ENCODE measurements around the gene PCDHGB1.
A peak's percentile ranks its signal among the peaks of the same experiment; 100 is the strongest.
"Not testable (repeated sequence)": the region's sequence is repeated elsewhere in the genome, so short reads cannot be mapped to it uniquely, and the experiment has no call there.

Gene PCDHGB1

DNA sequence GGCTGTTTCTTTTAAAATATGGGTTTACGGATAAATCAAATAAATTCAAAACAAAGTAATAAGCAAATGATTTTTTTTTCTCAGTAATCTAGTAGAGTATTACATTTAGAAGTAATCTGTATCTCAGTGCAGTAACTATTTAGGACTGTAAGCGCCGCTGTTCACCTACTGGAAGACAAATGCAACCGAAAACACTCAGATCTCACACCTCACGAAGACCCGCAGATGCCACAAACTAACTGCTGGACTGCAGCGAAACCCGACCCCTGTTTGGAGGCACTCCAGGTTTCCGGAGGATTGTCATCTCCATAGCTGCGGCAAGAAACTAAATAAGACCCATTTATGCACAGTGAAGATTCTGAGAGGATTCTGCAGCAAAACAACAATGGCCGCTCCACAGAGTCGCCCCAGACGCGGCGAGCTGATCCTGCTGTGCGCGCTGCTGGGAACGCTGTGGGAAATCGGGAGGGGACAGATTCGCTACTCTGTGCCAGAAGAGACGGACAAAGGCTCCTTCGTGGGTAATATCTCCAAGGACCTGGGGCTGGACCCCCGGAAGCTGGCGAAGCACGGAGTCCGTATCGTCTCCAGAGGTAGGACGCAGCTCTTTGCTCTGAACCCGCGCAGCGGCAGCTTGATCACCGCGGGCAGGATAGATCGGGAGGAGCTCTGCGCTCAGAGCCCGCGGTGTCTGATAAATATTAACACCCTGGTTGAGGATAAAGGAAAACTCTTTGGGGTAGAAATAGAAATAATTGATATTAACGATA, 42.7 kb downstream of the PCDHGB1 start, which contains the start of gene PCDHGA8:
PCDHGA8 (plus strand) TSS at position 205 of the 770 bp plus-strand sequence; CDS start at position 386, 181 bp downstream.
- peak; percentile 3 for TF ChIP-seq CTCF (IDR thresholded peaks at IDR 0.05; ENCODE audit: low read depth, low read length)
- no peak for DNase-seq (ENCODE audit: extremely low read depth, low read depth)

DNA sequence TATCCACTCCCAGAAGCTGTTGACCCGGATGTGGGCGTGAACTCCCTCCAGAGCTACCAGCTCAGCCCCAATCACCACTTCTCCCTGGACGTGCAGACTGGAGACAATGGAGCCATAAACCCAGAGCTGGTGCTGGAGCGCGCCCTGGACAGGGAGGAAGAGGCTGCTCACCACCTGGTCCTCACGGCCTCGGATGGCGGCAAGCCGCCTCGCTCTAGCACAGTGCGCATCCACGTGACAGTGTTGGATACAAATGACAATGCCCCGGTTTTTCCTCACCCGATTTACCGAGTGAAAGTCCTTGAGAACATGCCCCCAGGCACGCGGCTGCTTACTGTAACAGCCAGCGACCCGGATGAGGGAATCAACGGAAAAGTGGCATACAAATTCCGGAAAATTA, 43.4 kb downstream of the PCDHGB1 start:
- no peak for DNase-seq (ENCODE audit: extremely low read depth, low read depth)
- TF ChIP-seq CTCF (IDR thresholded peaks at IDR 0.05; ENCODE audit: low read depth, low read length): no peak

GRCh38 chr5:141394401-141395187, 44.7 kb downstream of the PCDHGB1 start:
- DNase-seq (ENCODE audit: extremely low read depth, low read depth): not testable (repeated sequence)

DNA sequence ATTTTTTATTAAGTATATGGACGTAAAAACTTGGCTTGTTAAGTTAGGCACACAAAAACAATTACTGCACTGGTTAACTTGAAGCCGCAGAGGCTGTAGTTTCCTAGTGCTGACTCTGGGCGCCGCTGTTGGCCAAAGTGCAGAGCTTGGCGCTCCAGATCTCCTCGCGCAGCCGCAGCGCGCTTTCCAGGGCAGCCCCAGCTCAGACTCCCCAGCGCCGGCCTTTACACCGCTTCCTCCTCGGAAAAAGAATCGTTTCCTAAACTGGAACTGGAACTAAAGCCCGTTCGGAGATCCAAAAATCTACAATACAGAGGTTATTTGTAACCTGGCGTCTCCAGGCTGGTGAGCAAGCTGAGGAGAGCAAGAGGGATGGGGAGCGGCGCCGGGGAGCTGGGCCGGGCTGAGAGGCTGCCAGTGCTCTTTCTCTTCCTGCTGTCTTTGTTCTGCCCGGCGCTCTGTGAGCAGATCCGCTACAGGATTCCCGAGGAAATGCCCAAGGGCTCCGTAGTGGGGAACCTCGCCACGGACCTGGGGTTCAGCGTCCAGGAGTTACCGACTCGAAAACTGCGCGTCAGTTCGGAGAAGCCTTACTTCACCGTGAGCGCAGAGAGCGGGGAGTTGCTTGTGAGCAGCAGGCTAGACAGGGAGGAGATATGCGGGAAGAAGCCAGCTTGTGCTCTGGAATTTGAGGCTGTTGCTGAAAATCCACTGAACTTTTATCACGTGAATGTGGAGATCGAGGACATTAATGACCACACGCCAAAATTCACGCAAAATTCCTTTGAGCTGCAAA, 48.1 kb downstream of the PCDHGB1 start, which contains the start of gene PCDHGB5:
PCDHGB5 (plus strand) TSS at position 192 of the 796 bp plus-strand sequence; CDS start at position 373, 181 bp downstream.
- not testable (repeated sequence) for DNase-seq (ENCODE audit: extremely low read depth, low read depth)
- TF ChIP-seq CTCF (IDR thresholded peaks at IDR 0.05; ENCODE audit: low read depth, low read length): peak; percentile 51

- TF ChIP-seq CTCF (IDR thresholded peaks at IDR 0.05; ENCODE audit: low read depth, low read length): no peak
- no peak for DNase-seq (ENCODE audit: extremely low read depth, low read depth)
Measured at GRCh38 chr5:141398608-141399007, 48.7 kb downstream of the PCDHGB1 start.

DNA sequence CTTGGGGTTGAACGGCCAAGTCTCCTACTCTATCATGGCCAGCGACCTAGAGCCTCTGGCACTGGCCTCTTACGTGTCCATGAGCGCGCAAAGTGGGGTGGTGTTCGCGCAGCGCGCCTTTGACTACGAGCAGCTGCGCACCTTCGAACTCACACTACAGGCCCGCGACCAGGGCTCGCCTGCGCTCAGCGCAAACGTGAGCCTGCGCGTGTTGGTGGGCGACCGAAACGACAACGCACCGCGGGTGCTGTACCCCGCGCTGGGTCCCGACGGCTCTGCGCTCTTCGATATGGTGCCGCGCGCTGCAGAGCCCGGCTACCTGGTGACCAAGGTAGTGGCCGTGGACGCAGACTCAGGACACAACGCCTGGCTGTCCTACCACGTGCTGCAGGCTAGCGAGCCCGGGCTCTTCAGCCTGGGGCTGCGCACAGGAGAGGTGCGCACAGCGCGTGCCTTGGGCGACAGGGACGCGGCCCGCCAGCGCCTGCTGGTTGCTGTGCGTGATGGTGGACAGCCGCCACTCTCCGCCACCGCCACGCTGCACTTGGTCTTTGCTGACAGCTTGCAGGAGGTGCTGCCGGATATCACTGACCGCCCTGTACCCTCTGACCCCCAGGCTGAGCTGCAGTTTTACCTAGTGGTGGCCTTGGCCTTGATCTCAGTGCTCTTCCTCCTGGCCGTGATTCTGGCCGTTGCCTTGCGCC, 49.8 kb downstream of the PCDHGB1 start:
- DNase-seq (ENCODE audit: extremely low read depth, low read depth): no peak
- no peak for TF ChIP-seq CTCF (IDR thresholded peaks at IDR 0.05; ENCODE audit: low read depth, low read length)

Data from AG09319 (cell line).